ENCODE results near the gene NR6A1.

NR6A1 gene

GRCh38 chr9:124665391-124666058 is 105.6 kb downstream of the NR6A1 start:
- no peaks in the 10 kb centered on the region for H3K9me2 ChIP-seq (replicated peaks; ENCODE audit: insufficient read depth, low read length)
- H3K36me3 ChIP-seq (ENCODE audit: low read length) = no peaks in the 10 kb centered on the region
- H3K9ac ChIP-seq (ENCODE audit: low read length) = no peak overlapping the region
- H4K20me1 ChIP-seq (ENCODE audit: low read depth, low read length) = peaks cover 4% of the 10 kb centered on the region; the same call in 1 of the 2 replicates
- H3F3A ChIP-seq (ENCODE audit: insufficient read depth) = no peaks in the 10 kb centered on the region
- TF ChIP-seq CTCF (IDR thresholded peaks at IDR 0.05; ENCODE audit: insufficient read depth, low read length, poor library complexity, severe bottlenecking) = no peak
- TF ChIP-seq EZH2phosphoT487 (conservative IDR thresholded peaks at IDR 0.05; ENCODE audit: low read length) = no peak
- no peaks in the 10 kb centered on the region for H3K79me2 ChIP-seq (ENCODE audit: insufficient read depth, low read length)
- H2AFZ ChIP-seq (ENCODE audit: low read depth, low read length, severe bottlenecking) = no peak overlapping the region
- no peaks in the 10 kb centered on the region for H3K9me3 ChIP-seq (ENCODE audit: insufficient read depth, low read length)
- H3K27me3 ChIP-seq (ENCODE audit: low read length) = no peaks in the 10 kb centered on the region
- H3K4me2 ChIP-seq (ENCODE audit: low read depth, low read length, poor library complexity, severe bottlenecking) = no peak overlapping the region
- H3K27ac ChIP-seq (ENCODE audit: low read depth, low read length) = no peak overlapping the region
- no peak overlapping the region for H3K4me3 ChIP-seq (ENCODE audit: insufficient read depth, low read length, poor library complexity, severe bottlenecking)

- Histone ChIP-seq H3K9me2 (replicated peaks; ENCODE audit: insufficient read depth, low read length) (no peaks in the 10 kb centered on the region), H3K27ac (ENCODE audit: low read depth, low read length) (no peak overlapping the region), H4K20me1 (ENCODE audit: low read depth, low read length) (peaks cover 4% of the 10 kb centered on the region; the same call in 1 of the 2 replicates), H3F3A (ENCODE audit: insufficient read depth) (no peaks in the 10 kb centered on the region), H3K79me2 (ENCODE audit: insufficient read depth, low read length) (no peaks in the 10 kb centered on the region), H3K27me3 (ENCODE audit: low read length) (no peaks in the 10 kb centered on the region), H3K9ac (ENCODE audit: low read length) (no peak overlapping the region), H3K4me2 (ENCODE audit: low read depth, low read length, poor library complexity, severe bottlenecking) (no peak overlapping the region), H3K4me3 (ENCODE audit: insufficient read depth, low read length, poor library complexity, severe bottlenecking) (no peak overlapping the region), H2AFZ (ENCODE audit: low read depth, low read length, severe bottlenecking) (no peak overlapping the region), H3K9me3 (ENCODE audit: insufficient read depth, low read length) (no peaks in the 10 kb centered on the region), H3K36me3 (ENCODE audit: low read length) (no peaks in the 10 kb centered on the region)
- TF ChIP-seq CTCF (IDR thresholded peaks at IDR 0.05; ENCODE audit: insufficient read depth, low read length, poor library complexity, severe bottlenecking) = no peak
- TF ChIP-seq EZH2phosphoT487 (conservative IDR thresholded peaks at IDR 0.05; ENCODE audit: low read length) = no peak
Measured at GRCh38 chr9:124664143-124664542, 107.0 kb downstream of the NR6A1 start.

- no peaks in the 10 kb centered on the region for H3F3A ChIP-seq (ENCODE audit: insufficient read depth)
- H3K4me2 ChIP-seq (ENCODE audit: low read depth, low read length, poor library complexity, severe bottlenecking) = no peak overlapping the region
- no peak overlapping the region for H3K27ac ChIP-seq (ENCODE audit: low read depth, low read length)
- peaks cover 4% of the 10 kb centered on the region; the same call in 1 of the 2 replicates for H4K20me1 ChIP-seq (ENCODE audit: low read depth, low read length)
- H3K36me3 ChIP-seq (ENCODE audit: low read length) = no peaks in the 10 kb centered on the region
- H3K79me2 ChIP-seq (ENCODE audit: insufficient read depth, low read length) = no peaks in the 10 kb centered on the region
- no peaks in the 10 kb centered on the region for H3K9me2 ChIP-seq (replicated peaks; ENCODE audit: insufficient read depth, low read length)
- H3K9me3 ChIP-seq (ENCODE audit: insufficient read depth, low read length) = no peaks in the 10 kb centered on the region
- no peak for TF ChIP-seq CTCF (IDR thresholded peaks at IDR 0.05; ENCODE audit: insufficient read depth, low read length, poor library complexity, severe bottlenecking)
- TF ChIP-seq EZH2phosphoT487 (conservative IDR thresholded peaks at IDR 0.05; ENCODE audit: low read length) = no peak
- H3K27me3 ChIP-seq (ENCODE audit: low read length) = no peaks in the 10 kb centered on the region
- no peak overlapping the region for H2AFZ ChIP-seq (ENCODE audit: low read depth, low read length, severe bottlenecking)
- no peak overlapping the region for H3K4me3 ChIP-seq (ENCODE audit: insufficient read depth, low read length, poor library complexity, severe bottlenecking)
- H3K9ac ChIP-seq (ENCODE audit: low read length) = no peak overlapping the region
Measured at GRCh38 chr9:124663046-124663961, 107.8 kb downstream of the NR6A1 start.
